ENCODE results near the gene TMEM115.
A peak's percentile ranks its signal among the peaks of the same experiment; 100 is the strongest.

The TMEM115 gene, protein sequence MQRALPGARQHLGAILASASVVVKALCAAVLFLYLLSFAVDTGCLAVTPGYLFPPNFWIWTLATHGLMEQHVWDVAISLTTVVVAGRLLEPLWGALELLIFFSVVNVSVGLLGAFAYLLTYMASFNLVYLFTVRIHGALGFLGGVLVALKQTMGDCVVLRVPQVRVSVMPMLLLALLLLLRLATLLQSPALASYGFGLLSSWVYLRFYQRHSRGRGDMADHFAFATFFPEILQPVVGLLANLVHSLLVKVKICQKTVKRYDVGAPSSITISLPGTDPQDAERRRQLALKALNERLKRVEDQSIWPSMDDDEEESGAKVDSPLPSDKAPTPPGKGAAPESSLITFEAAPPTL

DNA sequence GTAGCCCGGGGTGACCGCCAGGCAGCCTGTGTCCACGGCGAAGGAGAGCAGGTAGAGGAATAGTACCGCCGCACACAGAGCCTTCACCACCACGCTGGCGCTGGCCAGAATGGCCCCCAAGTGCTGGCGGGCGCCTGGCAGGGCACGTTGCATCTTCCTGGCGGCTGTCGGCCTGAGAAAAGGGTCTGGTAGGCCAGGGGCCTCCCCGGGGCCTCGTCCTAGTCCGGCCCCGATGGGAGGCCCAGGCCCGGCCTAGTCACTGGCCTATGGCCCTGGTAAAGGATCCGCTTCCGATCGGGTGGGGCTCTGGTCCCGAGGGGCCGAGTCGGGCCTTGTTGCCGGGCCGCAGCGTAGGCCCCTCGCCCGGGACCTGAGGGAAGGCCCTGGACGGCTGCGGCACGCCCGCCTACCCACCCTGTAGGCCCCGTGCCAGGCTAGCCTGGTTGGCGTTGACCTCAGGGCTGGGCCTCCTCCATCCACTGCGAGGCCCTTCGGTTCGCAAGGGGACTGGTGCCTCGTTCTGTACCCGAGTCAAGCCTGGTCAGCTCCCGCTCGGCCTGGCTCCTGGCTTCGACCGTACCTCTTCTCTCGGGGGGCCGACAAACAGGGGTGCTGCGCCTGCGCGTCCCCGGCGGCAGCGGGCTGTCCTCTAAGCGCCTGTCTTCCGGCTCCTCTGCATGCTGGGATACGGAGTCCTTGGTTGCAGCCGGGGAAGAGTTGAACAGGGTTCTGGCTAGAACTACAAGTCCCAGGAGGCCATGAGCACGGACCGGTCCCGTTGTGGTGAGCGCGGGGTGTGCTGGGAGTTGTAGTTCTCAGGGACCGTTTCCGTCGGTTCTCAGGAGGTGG is at the start of gene TMEM115:
TMEM115 (minus strand) TSS at position 611 of the 849 bp plus-strand sequence; CDS start at position 153, 458 bp downstream.
- DNase-seq (ENCODE audit: low read depth): peak; percentile 97
- H3K4me3 ChIP-seq (ENCODE audit: low read depth, low read length): peak within 1 kb of the TSS; percentile 90
- TF ChIP-seq, protein P1, sequence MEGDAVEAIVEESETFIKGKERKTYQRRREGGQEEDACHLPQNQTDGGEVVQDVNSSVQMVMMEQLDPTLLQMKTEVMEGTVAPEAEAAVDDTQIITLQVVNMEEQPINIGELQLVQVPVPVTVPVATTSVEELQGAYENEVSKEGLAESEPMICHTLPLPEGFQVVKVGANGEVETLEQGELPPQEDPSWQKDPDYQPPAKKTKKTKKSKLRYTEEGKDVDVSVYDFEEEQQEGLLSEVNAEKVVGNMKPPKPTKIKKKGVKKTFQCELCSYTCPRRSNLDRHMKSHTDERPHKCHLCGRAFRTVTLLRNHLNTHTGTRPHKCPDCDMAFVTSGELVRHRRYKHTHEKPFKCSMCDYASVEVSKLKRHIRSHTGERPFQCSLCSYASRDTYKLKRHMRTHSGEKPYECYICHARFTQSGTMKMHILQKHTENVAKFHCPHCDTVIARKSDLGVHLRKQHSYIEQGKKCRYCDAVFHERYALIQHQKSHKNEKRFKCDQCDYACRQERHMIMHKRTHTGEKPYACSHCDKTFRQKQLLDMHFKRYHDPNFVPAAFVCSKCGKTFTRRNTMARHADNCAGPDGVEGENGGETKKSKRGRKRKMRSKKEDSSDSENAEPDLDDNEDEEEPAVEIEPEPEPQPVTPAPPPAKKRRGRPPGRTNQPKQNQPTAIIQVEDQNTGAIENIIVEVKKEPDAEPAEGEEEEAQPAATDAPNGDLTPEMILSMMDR (IDR thresholded peaks at IDR 0.05; ENCODE audit: low read depth, low read length, missing control alignments): no peak
- in situ Hi-C loops (cut with HindIII; ENCODE audit: low sequenced_read_pairs): no loop called here

DNA sequence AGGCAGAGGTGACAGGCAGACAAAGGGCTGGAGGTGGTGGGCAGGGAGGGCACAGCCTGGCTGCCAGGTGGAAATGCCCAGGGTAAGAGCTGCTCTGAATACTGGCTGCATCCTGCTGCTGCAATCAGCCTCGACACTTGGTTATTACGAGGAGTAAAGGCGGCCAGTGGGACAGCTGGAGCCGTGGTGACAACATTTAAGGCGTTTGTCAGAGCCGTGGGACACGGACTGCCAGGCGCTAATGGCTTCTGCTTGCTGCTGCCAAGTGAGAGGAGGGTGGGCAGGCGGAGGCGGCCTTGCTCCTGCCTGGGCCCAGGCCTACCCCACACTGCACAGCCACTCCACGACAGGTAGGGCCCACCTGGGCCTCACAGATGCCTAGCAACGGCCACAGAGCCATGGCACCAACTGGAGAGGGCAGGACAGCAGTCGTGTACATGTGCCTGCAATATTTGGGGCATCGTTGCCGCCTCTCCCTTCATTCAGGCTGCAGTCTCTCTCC is 49.2 kb upstream of the TMEM115 start:
- H3K4me3 ChIP-seq (ENCODE audit: low read depth, low read length): no peak overlapping the region
- no peak for DNase-seq (ENCODE audit: low read depth)
- TF ChIP-seq, protein P1 (IDR thresholded peaks at IDR 0.05; ENCODE audit: low read depth, low read length, missing control alignments): no peak
- in situ Hi-C loops (cut with HindIII; ENCODE audit: low sequenced_read_pairs): no loop called here

DNA sequence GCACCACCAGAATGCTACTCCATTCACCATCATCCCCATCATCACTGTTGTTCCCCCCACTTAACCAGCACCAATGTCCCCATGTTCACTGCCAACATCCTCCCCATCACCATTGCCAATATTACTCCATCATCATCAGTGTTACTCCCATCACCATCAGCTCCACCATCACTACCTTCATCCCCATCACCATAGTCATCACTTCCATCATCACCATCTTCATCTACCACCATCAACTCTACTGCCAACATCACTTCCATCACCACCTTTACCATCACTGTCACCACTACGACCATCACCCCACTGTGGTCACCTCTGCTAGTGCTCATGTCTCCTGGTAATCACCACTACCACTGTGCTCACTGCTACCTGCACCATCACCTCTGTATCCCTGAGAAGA is 47.2 kb upstream of the TMEM115 start:
- no peak overlapping the region for H3K4me3 ChIP-seq (ENCODE audit: low read depth, low read length)
- DNase-seq (ENCODE audit: low read depth): no peak
- in situ Hi-C loops (cut with HindIII; ENCODE audit: low sequenced_read_pairs): no loop called here
- TF ChIP-seq, protein P1 (IDR thresholded peaks at IDR 0.05; ENCODE audit: low read depth, low read length, missing control alignments): no peak

DNA sequence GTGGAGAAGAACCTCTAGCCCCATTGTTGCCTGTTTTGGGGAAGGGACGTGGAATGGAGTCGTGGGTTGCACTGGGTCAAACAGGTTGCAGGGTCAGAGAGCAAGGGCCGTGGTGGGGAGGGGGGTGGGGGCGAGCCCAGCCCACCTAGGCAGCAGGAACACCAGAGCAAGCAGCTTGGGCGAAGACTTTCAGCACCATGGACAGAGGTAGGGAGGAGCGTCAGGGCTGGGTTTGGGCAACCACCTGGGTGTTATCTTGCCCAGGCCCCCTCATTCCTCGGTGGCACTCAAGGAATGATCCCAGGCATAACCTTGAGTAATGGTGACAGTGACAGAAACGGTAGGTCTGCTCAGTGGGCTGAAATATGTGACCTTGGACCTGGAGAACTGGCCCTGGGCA is 45.9 kb upstream of the TMEM115 start:
- in situ Hi-C loops (cut with HindIII; ENCODE audit: low sequenced_read_pairs): no loop called here
- TF ChIP-seq, protein P1 (IDR thresholded peaks at IDR 0.05; ENCODE audit: low read depth, low read length, missing control alignments): no peak
- H3K4me3 ChIP-seq (ENCODE audit: low read depth, low read length): no peak overlapping the region
- DNase-seq (ENCODE audit: low read depth): no peak

DNA sequence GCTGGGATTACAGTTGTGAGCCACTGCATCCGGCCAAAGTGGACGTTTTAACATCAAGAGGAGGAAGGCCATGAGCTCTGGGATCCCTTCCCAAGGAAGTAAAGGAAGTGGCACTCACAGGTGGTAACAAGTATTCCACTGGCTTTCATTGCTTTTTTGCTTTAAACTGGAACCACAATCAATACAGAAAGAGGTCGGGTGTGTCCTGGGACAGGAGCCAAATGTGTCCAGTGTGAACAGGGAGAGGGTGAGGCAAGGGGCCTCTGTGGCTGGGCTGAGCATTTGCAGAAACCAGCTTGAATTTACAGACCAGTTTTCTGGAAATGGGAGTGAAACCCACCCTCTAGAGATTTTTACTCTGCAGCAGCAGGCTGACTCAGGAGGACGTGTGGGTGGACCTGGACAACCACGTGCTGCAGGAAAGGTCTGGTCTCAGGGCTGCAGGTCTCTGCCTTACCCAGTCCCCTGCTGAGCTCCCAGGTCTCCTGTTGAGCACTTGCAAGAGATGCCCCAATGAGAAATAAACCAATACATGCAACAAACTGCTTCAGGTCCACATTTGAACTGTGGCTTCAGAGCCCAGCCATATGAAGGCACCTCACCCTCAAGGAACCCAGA is 42.8 kb upstream of the TMEM115 start:
- H3K4me3 ChIP-seq (ENCODE audit: low read depth, low read length): no peak overlapping the region
- TF ChIP-seq, protein P1 (IDR thresholded peaks at IDR 0.05; ENCODE audit: low read depth, low read length, missing control alignments): no peak
- DNase-seq (ENCODE audit: low read depth): no peak
- in situ Hi-C loops (cut with HindIII; ENCODE audit: low sequenced_read_pairs): no loop called here

DNA sequence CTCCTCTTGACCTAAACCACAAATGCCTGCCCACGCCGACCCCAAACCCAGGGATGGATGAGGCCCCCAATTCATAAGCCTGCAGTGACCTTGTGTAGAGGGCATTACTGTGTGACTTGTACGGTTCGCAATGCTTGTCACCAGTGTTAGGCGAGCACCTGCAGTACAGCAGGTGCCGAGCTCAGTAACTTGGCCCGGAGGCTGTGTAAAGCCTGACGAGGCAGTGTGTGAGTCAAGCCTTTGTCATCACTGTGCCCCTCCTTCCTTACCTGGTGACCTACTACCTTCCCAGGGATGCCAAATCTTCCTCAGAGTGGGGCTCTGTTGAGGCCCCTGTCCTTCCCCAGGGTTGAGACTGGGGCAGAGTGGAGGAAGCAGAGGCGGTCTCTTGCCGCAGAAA is 37.2 kb upstream of the TMEM115 start:
- no peak for DNase-seq (ENCODE audit: low read depth)
- TF ChIP-seq, protein P1 (IDR thresholded peaks at IDR 0.05; ENCODE audit: low read depth, low read length, missing control alignments): no peak
- in situ Hi-C loops (cut with HindIII; ENCODE audit: low sequenced_read_pairs): no loop called here

More for the DNA sequence above, 37.2 kb upstream of the TMEM115 start:
- H3K4me3 ChIP-seq (ENCODE audit: low read depth, low read length): no peak overlapping the region
